Keratinocyte (primary cell): ENCODE data around the gene KCNK7. TPM values are rescaled to one million over a fixed set of nuclear protein-coding genes. Genes with fewer than 3 reads are reported as not detected.

Experiments used
- DNase-seq: peaks from one replicate; pipeline ENCODE4 v3.0.0-alpha.2; 2011; ENCODE audit warnings: low read depth, missing footprints, low spot score
- FAIRE-seq: peaks from 2 replicates; lab custom pipeline; 2011; peaks lifted over from hg19 to GRCh38; lab: Jason Lieb, UNC
- H2AFZ ChIP-seq: 2 replicates; pipeline ENCODE4 v1.6.0; 2012; ENCODE audit warnings: low read length, control low read depth, inconsistent platforms; ENCODE audit not compliant: control insufficient read depth
- H3K27ac ChIP-seq: 2 replicates; pipeline ENCODE4 v1.5.1; 2011; ENCODE audit warnings: low read length; ENCODE audit not compliant: control insufficient read depth, insufficient read depth
- H3K27me3 ChIP-seq: 3 replicates; pipeline ENCODE4 v1.6.0; 2011; ENCODE audit warnings: low read length; ENCODE audit not compliant: control insufficient read depth, insufficient read depth; ENCODE audit errors: extremely low read depth
- H3K36me3 ChIP-seq, 2 experiments: 2 replicates in 1 of 2; 3 replicates in 1 of 2; pipeline ENCODE4 v1.5.1; 2011; ENCODE audit warnings: low read length in 2 of 2, mild to moderate bottlenecking in 1 of 2; ENCODE audit not compliant: control insufficient read depth in 2 of 2, insufficient read depth in 2 of 2; ENCODE audit errors: extremely low read depth in 1 of 2
- H3K4me1 ChIP-seq: 3 replicates; pipeline ENCODE4 v1.5.1; 2011; ENCODE audit warnings: low read length; ENCODE audit not compliant: control insufficient read depth, insufficient read depth; ENCODE audit errors: extremely low read depth
- H3K4me2 ChIP-seq: 3 replicates; pipeline ENCODE4 v1.6.0; 2011; ENCODE audit warnings: low read depth, low read length; ENCODE audit not compliant: control insufficient read depth, insufficient read depth; ENCODE audit errors: extremely low read depth
- H3K4me3 ChIP-seq, 3 experiments: fragments of 200-600 bp in 1 of 3; sonication (generic) in 1 of 3; 2 replicates in 2 of 3; 3 replicates in 1 of 3; pipeline ENCODE4 v1.5.1; 2011 to 2016; ENCODE audit warnings: low read length in 3 of 3, mild to moderate bottlenecking in 3 of 3, control low read depth in 2 of 3, inconsistent platforms in 1 of 3, low read depth in 1 of 3, mixed read lengths in 1 of 3, mixed run types in 1 of 3, moderate library complexity in 1 of 3; ENCODE audit not compliant: control insufficient read depth in 2 of 3, insufficient read depth in 2 of 3; ENCODE audit errors: extremely low read depth in 1 of 3
- H3K79me2 ChIP-seq: 2 replicates; pipeline ENCODE4 v1.6.0; 2012; ENCODE audit warnings: low read length; ENCODE audit not compliant: control insufficient read depth, insufficient read depth
- H3K9ac ChIP-seq: 3 replicates; pipeline ENCODE4 v1.6.0; 2011; ENCODE audit warnings: low read length; ENCODE audit not compliant: control insufficient read depth, insufficient read depth; ENCODE audit errors: extremely low read depth
- H3K9me1 ChIP-seq: 3 replicates; pipeline ENCODE4 v1.6.0; 2011; ENCODE audit warnings: low read length; ENCODE audit not compliant: control insufficient read depth, insufficient read depth; ENCODE audit errors: extremely low read depth
- H3K9me3 ChIP-seq: 2 replicates; pipeline ENCODE4 v1.5.1; 2012; ENCODE audit warnings: low read depth, low read length; ENCODE audit not compliant: control insufficient read depth
- H4K20me1 ChIP-seq: 3 replicates; pipeline ENCODE4 v1.6.0; 2011; ENCODE audit warnings: low read length; ENCODE audit not compliant: control insufficient read depth, insufficient read depth; ENCODE audit errors: extremely low read depth
- EZH2 ChIP-seq: IDR thresholded peaks from one replicate; pipeline ENCODE4 v1.6.1; 2012; ENCODE audit warnings: inconsistent platforms, mild to moderate bottlenecking, low read length, moderate library complexity
- dilution Hi-C: fragments of 300-500 bp; cut with MboI; formaldehyde crosslinking; loops from one replicate; pipeline ENCODE4 v1.7.0; 2020; ENCODE audit warnings: low sequenced_read_pairs; ENCODE audit not compliant: extremely low pct_ligation_motif_present
- polyA plus RNA-seq, 5 experiments: library from polyadenylated mRNA; depleted of rRNA in 3 of 5; stranded (reverse) in 3 of 5; stranded (forward) in 1 of 5; unstranded in 1 of 5; fragments of >200 nt; gene quantifications; 1 replicate in 1 of 5; 2 replicates in 3 of 5; 3 replicates in 1 of 5; pipeline versions ENCODE4 v1.2.1 to v1.2.3, GENCODE V29; 2011 to 2012; ENCODE audit warnings: missing spikeins in 2 of 5, low read depth in 1 of 5, low replicate concordance in 1 of 5
- TF ChIP-seq, protein P1 (sequence below), 3 experiments: IDR thresholded peaks in 1 of 3; conservative IDR thresholded peaks in 1 of 3; optimal IDR thresholded peaks in 1 of 3; 2 replicates in 2 of 3; 3 replicates in 1 of 3; pipeline versions ENCODE3 to v1.5.1; 2011; ENCODE audit warnings: low read length in 3 of 3, mild to moderate bottlenecking in 3 of 3, moderate library complexity in 2 of 3, control low read depth in 1 of 3, inconsistent platforms in 1 of 3; ENCODE audit not compliant: insufficient read depth in 2 of 3; ENCODE audit errors: extremely low read depth in 1 of 3

KCNK7 gene
- polyA plus RNA-seq, 1 donor (not counting 4 experiments of a cell fraction or from before 2014, with no cell fraction given) = 0.46 TPM

DNA sequence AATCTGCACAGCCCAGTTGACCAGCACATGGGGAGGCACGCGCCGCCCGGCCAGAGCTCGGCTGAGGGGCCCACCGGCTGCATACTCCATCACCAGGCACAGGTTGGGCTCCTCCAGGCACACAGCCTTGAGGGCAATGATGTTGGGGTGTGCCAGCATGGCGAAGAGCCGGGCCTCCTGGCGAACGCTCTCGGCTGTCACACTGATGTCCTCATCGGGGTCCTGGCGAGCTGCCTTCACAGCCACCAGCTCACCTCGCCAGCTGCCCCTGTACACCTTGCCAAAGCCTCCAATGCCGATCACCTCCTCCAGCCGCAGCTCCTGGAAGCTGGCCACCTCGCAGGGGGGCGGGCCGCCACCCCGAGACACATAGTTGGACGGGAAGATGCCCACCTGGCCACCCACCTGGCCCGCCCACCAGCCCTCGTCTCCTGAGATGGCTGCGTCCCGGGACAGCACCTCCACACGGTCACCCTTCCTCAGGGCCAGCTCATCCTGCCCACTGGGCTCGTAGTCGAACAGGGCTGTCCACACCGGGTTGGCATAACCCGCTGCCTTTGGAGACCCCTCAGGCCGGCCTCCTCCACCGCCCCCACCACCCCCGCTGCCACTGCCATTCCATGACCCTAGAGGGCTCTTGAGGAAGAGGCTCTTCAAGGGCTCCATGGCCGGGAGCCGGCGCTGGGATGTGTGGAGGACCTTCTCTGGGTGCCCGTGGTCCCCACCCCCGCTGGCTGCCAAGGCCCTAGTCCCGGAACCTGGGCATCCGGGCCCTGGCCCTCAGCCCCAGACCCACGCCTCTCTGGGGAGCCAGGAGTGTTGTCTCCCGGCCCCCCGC is 17.7 kb upstream of the KCNK7 start:
- dilution Hi-C loops = no loop called here
- DNase-seq = no peak

DNA sequence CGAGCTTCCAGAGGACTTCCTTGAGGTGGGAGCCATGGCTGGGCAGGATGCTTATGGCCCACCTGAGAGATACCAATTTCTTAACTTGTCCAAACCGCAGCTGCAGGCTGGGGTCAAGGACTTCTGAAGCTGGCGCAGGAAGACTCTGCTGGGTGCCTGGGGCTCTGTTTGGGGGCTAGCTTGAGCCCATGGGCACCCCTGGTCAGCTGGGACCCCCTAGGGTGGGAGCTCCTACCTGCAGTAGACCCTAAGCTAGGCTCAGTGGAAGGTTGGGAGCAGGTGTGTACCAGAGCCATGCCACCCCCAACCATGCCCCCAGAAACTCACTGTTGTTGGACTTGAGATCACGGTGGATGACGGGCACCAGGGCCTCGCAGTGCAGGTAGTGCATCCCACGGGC is 17.1 kb upstream of the KCNK7 start:
- H3K4me1 ChIP-seq = peaks cover 28% of the 10 kb centered on the region

More for the DNA sequence above, 17.7 kb upstream of the KCNK7 start:
- no peak for FAIRE-seq
- Histone ChIP-seq H3K4me3 (peak overlapping the region; percentile 62 to 96 (median 93)), H4K20me1 (no peaks in the 10 kb centered on the region), H3K9me3 (no peaks in the 10 kb centered on the region), H2AFZ (peak overlapping the region; percentile 73), H3K27me3 (no peaks in the 10 kb centered on the region), H3K4me2 (peak overlapping the region; percentile 88), H3K9ac (peak overlapping the region; percentile 99), H3K36me3 (peaks cover 15 to 30% of the 10 kb centered on the region in 2 experiments), H3K9me1 (no peaks in the 10 kb centered on the region), H3K4me1 (peaks cover 25% of the 10 kb centered on the region), H3K79me2 (peaks cover 63% of the 10 kb centered on the region), H3K27ac (peak overlapping the region; percentile 99)
- no peak for TF ChIP-seq EZH2
- TF ChIP-seq, protein P1, sequence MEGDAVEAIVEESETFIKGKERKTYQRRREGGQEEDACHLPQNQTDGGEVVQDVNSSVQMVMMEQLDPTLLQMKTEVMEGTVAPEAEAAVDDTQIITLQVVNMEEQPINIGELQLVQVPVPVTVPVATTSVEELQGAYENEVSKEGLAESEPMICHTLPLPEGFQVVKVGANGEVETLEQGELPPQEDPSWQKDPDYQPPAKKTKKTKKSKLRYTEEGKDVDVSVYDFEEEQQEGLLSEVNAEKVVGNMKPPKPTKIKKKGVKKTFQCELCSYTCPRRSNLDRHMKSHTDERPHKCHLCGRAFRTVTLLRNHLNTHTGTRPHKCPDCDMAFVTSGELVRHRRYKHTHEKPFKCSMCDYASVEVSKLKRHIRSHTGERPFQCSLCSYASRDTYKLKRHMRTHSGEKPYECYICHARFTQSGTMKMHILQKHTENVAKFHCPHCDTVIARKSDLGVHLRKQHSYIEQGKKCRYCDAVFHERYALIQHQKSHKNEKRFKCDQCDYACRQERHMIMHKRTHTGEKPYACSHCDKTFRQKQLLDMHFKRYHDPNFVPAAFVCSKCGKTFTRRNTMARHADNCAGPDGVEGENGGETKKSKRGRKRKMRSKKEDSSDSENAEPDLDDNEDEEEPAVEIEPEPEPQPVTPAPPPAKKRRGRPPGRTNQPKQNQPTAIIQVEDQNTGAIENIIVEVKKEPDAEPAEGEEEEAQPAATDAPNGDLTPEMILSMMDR (optimal IDR thresholded peaks at IDR 0.05 in 1 of 3, IDR thresholded peaks at IDR 0.05 in 1 of 3, conservative IDR thresholded peaks at IDR 0.05 in 1 of 3; ENCODE audit: extremely low read depth in 1 of 3, insufficient read depth in 2 of 3, low read length in 3 of 3) = no peak

More for the DNA sequence above, 17.1 kb upstream of the KCNK7 start:
- dilution Hi-C loops = no loop called here
- Histone ChIP-seq H3K27me3 (no peaks in the 10 kb centered on the region), H3K4me3 (peak overlapping the region; percentile 62 to 96 (median 93)), H3K36me3 (peaks cover 15 to 24% of the 10 kb centered on the region in 2 experiments), H3K9me3 (no peaks in the 10 kb centered on the region), H4K20me1 (no peaks in the 10 kb centered on the region), H3K4me2 (peak overlapping the region; percentile 88), H2AFZ (no peak overlapping the region), H3K9ac (peak overlapping the region; percentile 99), H3K9me1 (no peaks in the 10 kb centered on the region), H3K27ac (no peak overlapping the region), H3K79me2 (peaks cover 56% of the 10 kb centered on the region)
- FAIRE-seq (no peak), DNase-seq (no peak)
- no peak for TF ChIP-seq EZH2
- TF ChIP-seq, protein P1 (optimal IDR thresholded peaks at IDR 0.05 in 1 of 3, IDR thresholded peaks at IDR 0.05 in 1 of 3, conservative IDR thresholded peaks at IDR 0.05 in 1 of 3; ENCODE audit: extremely low read depth in 1 of 3, insufficient read depth in 2 of 3, low read length in 3 of 3) = no peak
